ENCODE data around the gene STAG2. TPM values are rescaled to one million over a fixed set of nuclear protein-coding genes. Genes with fewer than 3 reads are reported as not detected.

Gene STAG2
- polyA plus RNA-seq, 1 donor (not counting 4 experiments of a cell fraction or from before 2014, with no cell fraction given): 42.9 TPM

DNA sequence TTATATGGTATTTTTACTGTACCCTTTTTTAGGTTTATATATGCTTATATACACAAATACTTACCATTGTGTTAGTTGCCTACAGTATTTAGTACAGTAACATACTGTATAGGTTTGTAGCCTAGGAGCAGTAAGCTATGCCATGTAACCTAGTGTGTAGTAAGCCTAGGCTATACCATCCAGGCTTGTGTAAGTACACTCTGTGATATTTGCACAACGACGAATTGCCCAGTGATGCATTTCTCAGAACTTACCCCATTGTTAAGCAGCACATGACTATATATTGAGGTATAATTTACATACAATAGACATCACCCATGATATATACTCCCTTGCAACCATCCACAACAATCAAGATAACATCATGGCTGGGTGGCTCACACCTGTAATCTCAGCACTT, 40.1 kb downstream of the STAG2 start:
- dilution Hi-C loops (cut with MboI; ENCODE audit: extremely low pct_ligation_motif_present, low sequenced_read_pairs): no loop called here
- no peak overlapping the region for H3K4me3 ChIP-seq (ENCODE audit: control insufficient read depth in 2 of 3, extremely low read depth in 1 of 3, insufficient read depth in 2 of 3, low read depth in 1 of 3, low read length in 3 of 3)
- TF ChIP-seq EZH2 (IDR thresholded peaks at IDR 0.05; ENCODE audit: low read length): no peak
- TF ChIP-seq, protein P1, sequence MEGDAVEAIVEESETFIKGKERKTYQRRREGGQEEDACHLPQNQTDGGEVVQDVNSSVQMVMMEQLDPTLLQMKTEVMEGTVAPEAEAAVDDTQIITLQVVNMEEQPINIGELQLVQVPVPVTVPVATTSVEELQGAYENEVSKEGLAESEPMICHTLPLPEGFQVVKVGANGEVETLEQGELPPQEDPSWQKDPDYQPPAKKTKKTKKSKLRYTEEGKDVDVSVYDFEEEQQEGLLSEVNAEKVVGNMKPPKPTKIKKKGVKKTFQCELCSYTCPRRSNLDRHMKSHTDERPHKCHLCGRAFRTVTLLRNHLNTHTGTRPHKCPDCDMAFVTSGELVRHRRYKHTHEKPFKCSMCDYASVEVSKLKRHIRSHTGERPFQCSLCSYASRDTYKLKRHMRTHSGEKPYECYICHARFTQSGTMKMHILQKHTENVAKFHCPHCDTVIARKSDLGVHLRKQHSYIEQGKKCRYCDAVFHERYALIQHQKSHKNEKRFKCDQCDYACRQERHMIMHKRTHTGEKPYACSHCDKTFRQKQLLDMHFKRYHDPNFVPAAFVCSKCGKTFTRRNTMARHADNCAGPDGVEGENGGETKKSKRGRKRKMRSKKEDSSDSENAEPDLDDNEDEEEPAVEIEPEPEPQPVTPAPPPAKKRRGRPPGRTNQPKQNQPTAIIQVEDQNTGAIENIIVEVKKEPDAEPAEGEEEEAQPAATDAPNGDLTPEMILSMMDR (optimal IDR thresholded peaks at IDR 0.05 in 1 of 3, IDR thresholded peaks at IDR 0.05 in 1 of 3, conservative IDR thresholded peaks at IDR 0.05 in 1 of 3; ENCODE audit: extremely low read depth in 1 of 3, insufficient read depth in 2 of 3, low read length in 3 of 3): no peak
- H4K20me1 ChIP-seq (ENCODE audit: control insufficient read depth, extremely low read depth, insufficient read depth, low read length): no peaks in the 10 kb centered on the region
- H3K79me2 ChIP-seq (ENCODE audit: control insufficient read depth, insufficient read depth, low read length): peaks cover 78% of the 10 kb centered on the region
- H3K4me1 ChIP-seq (ENCODE audit: control insufficient read depth, extremely low read depth, insufficient read depth, low read length): no peaks in the 10 kb centered on the region
- DNase-seq (ENCODE audit: low read depth, low spot score): no peak
- H3K27me3 ChIP-seq (ENCODE audit: control insufficient read depth, extremely low read depth, insufficient read depth, low read length): no peaks in the 10 kb centered on the region
- no peak overlapping the region for H2AFZ ChIP-seq (ENCODE audit: control insufficient read depth, low read length)
- no peak overlapping the region for H3K4me2 ChIP-seq (ENCODE audit: control insufficient read depth, extremely low read depth, insufficient read depth, low read depth, low read length)
- FAIRE-seq: no peak
- no peaks in the 10 kb centered on the region for H3K9me1 ChIP-seq (ENCODE audit: control insufficient read depth, extremely low read depth, insufficient read depth, low read length)
- no peaks in the 10 kb centered on the region for H3K36me3 ChIP-seq (ENCODE audit: control insufficient read depth in 2 of 2, extremely low read depth in 1 of 2, insufficient read depth in 2 of 2, low read length in 2 of 2)
- no peak overlapping the region for H3K27ac ChIP-seq (ENCODE audit: control insufficient read depth, insufficient read depth, low read length)
- H3K9me3 ChIP-seq (ENCODE audit: control insufficient read depth, low read depth, low read length): no peaks in the 10 kb centered on the region
- H3K9ac ChIP-seq (ENCODE audit: control insufficient read depth, extremely low read depth, insufficient read depth, low read length): no peak overlapping the region

DNA sequence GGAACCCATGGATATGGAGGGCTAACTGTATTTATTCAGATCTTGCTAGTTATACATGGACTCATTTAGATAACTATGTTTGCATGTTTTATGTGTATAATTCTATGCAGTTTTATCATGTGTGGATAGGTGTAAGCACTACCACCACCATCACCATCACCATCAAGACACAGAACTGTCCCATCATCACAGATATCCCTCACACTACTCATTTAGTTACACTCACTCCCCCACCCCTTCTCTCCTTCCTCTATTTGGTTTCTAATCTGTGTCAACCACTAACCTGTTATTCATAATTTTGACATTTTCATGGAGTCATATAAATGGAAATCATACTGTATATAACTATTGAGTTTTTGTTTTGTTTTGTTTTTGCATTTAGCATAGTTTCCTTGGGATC, 43.7 kb downstream of the STAG2 start:
- Histone ChIP-seq H3K79me2 (ENCODE audit: control insufficient read depth, insufficient read depth, low read length) (peaks cover 66% of the 10 kb centered on the region), H3K4me1 (ENCODE audit: control insufficient read depth, extremely low read depth, insufficient read depth, low read length) (peaks cover 5% of the 10 kb centered on the region), H3K36me3 (ENCODE audit: control insufficient read depth in 2 of 2, extremely low read depth in 1 of 2, insufficient read depth in 2 of 2, low read length in 2 of 2) (no peaks in the 10 kb centered on the region), H3K27me3 (ENCODE audit: control insufficient read depth, extremely low read depth, insufficient read depth, low read length) (no peaks in the 10 kb centered on the region), H3K9me3 (ENCODE audit: control insufficient read depth, low read depth, low read length) (no peaks in the 10 kb centered on the region), H3K4me3 (ENCODE audit: control insufficient read depth in 2 of 3, extremely low read depth in 1 of 3, insufficient read depth in 2 of 3, low read depth in 1 of 3, low read length in 3 of 3) (no peak overlapping the region), H2AFZ (ENCODE audit: control insufficient read depth, low read length) (no peak overlapping the region), H3K9ac (ENCODE audit: control insufficient read depth, extremely low read depth, insufficient read depth, low read length) (no peak overlapping the region), H3K27ac (ENCODE audit: control insufficient read depth, insufficient read depth, low read length) (no peak overlapping the region), H3K4me2 (ENCODE audit: control insufficient read depth, extremely low read depth, insufficient read depth, low read depth, low read length) (no peak overlapping the region), H4K20me1 (ENCODE audit: control insufficient read depth, extremely low read depth, insufficient read depth, low read length) (no peaks in the 10 kb centered on the region), H3K9me1 (ENCODE audit: control insufficient read depth, extremely low read depth, insufficient read depth, low read length) (no peaks in the 10 kb centered on the region)
- FAIRE-seq: no peak
- dilution Hi-C loops (cut with MboI; ENCODE audit: extremely low pct_ligation_motif_present, low sequenced_read_pairs): no loop called here
- DNase-seq (ENCODE audit: low read depth, low spot score): no peak
- no peak for TF ChIP-seq EZH2 (IDR thresholded peaks at IDR 0.05; ENCODE audit: low read length)
- TF ChIP-seq, protein P1 (optimal IDR thresholded peaks at IDR 0.05 in 1 of 3, IDR thresholded peaks at IDR 0.05 in 1 of 3, conservative IDR thresholded peaks at IDR 0.05 in 1 of 3; ENCODE audit: extremely low read depth in 1 of 3, insufficient read depth in 2 of 3, low read length in 3 of 3): no peak

Data from keratinocyte (primary cell).